HepG2 (cell line): Measurements from ENCODE around the gene LRP10. TPM values are rescaled to one million over a fixed set of nuclear protein-coding genes. Genes with fewer than 3 reads are reported as not detected.

Experiments
- GPN1 ChIP-seq: sonication (generic); formaldehyde crosslinking; IDR thresholded peaks from 2 replicates; pipeline ENCODE4 v1.5.1; 2020; ENCODE audit warnings: missing genetic modification reagents, borderline replicate concordance
- NFKB2 ChIP-seq: sonication (generic); formaldehyde crosslinking; IDR thresholded peaks from 2 replicates; pipeline ENCODE4 v1.4.0; 2020; ENCODE audit warnings: missing genetic modification reagents, borderline replicate concordance
- RBFOX2 ChIP-seq: fragments of 200-400 bp; formaldehyde crosslinking; IDR thresholded peaks from 2 replicates; pipeline ENCODE4 v1.6.1; 2017; ENCODE audit warnings: low read depth, mild to moderate bottlenecking, low read length
- STAT6 ChIP-seq: sonication (generic); formaldehyde crosslinking; IDR thresholded peaks from 2 replicates; pipeline ENCODE4 v1.4.0; 2020; ENCODE audit warnings: missing genetic modification reagents, mild to moderate bottlenecking, borderline replicate concordance
- ZFP36 ChIP-seq: fragments of 150-350 bp; IDR thresholded peaks from 2 replicates; pipeline ENCODE4 v1.6.1; 2018; ENCODE audit warnings: borderline replicate concordance, low read length, low read depth; ENCODE audit not compliant: partially characterized antibody
- ZXDC ChIP-seq: sonication (generic); formaldehyde crosslinking; IDR thresholded peaks from 2 replicates; pipeline ENCODE4 v1.5.0; 2020; ENCODE audit warnings: mild to moderate bottlenecking, missing genetic modification reagents
- polyA plus RNA-seq, 8 experiments: library from polyadenylated mRNA; depleted of rRNA in 3 of 8; stranded (reverse) in 7 of 8; unstranded in 1 of 8; fragments of >200 nt; fragmentation: Illumina TruSeq in 4 of 8; extraction: Trizol in 4 of 8; gene quantifications; 2 replicates each; pipeline versions ENCODE4 v1.2.1 to v1.2.3, GENCODE V29; 2011 to 2016; ENCODE audit warnings: low read depth in 4 of 8, missing spikeins in 1 of 8, mixed read lengths in 1 of 8; ENCODE audit not compliant: insufficient read depth in 1 of 8
- total RNA-seq, 5 experiments: library from RNA; depleted of rRNA; stranded (reverse); fragments of >200 nt; fragmentation: Illumina TruSeq; extraction: Trizol; gene quantifications; 2 replicates each; pipeline ENCODE4 v1.2.3, GENCODE V29; 2016; ENCODE audit warnings: low read depth in 1 of 5
- TF ChIP-seq, protein P1 (sequence below): sonication (generic); formaldehyde crosslinking; IDR thresholded peaks from 2 replicates; pipeline ENCODE4 v1.8.1; 2023; ENCODE audit warnings: missing genetic modification reagents, inconsistent platforms, borderline replicate concordance
- TF ChIP-seq, protein P2 (sequence below): sonication (generic); formaldehyde crosslinking; IDR thresholded peaks from 2 replicates; pipeline ENCODE4 v1.8.1; 2023; ENCODE audit warnings: missing genetic modification reagents, mild to moderate bottlenecking, borderline replicate concordance
- TF ChIP-seq, protein P3 (sequence below): sonication (generic); formaldehyde crosslinking; IDR thresholded peaks from 2 replicates; pipeline ENCODE4 v1.4.0; 2020; ENCODE audit warnings: mild to moderate bottlenecking, missing genetic modification reagents

The LRP10 gene
- total and polyA plus RNA-seq, 2 of the 13 experiments (the other 11 are each of a cell fraction or from before 2014, with no cell fraction given), result 16.9 to 45.2 TPM

GRCh38 chr14:22878271-22879246 lies 7.0 kb downstream of the LRP10 start (continued):
- TF ChIP-seq, protein P1, sequence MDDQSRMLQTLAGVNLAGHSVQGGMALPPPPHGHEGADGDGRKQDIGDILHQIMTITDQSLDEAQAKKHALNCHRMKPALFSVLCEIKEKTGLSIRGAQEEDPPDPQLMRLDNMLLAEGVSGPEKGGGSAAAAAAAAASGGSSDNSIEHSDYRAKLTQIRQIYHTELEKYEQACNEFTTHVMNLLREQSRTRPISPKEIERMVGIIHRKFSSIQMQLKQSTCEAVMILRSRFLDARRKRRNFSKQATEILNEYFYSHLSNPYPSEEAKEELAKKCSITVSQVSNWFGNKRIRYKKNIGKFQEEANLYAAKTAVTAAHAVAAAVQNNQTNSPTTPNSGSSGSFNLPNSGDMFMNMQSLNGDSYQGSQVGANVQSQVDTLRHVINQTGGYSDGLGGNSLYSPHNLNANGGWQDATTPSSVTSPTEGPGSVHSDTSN, result no peak
- TF ChIP-seq STAT6 (no peak), ZXDC (CRISPR knock-in tag) (0 out of 2 replicates have a peak, but pooled peaks have one; percentile 30), GPN1 (CRISPR knock-in tag) (no peak), NFKB2 (CRISPR knock-in tag) (0 out of 2 replicates have a peak, but pooled peaks have one; percentile 37), RBFOX2 (0 out of 2 replicates have a peak, but pooled peaks have one; percentile 16), ZFP36 (peak; percentile 41)
- TF ChIP-seq, protein P2, sequence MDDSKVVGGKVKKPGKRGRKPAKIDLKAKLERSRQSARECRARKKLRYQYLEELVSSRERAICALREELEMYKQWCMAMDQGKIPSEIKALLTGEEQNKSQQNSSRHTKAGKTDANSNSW (CRISPR knock-in tag), result 0 out of 2 replicates have a peak, but pooled peaks have one; percentile 20
- TF ChIP-seq, protein P3, sequence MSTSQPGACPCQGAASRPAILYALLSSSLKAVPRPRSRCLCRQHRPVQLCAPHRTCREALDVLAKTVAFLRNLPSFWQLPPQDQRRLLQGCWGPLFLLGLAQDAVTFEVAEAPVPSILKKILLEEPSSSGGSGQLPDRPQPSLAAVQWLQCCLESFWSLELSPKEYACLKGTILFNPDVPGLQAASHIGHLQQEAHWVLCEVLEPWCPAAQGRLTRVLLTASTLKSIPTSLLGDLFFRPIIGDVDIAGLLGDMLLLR, result peak; percentile 36; the same call in 1 of the 2 replicates
